HUES48 (cell line): ENCODE data around the gene PRKRA.
"Not testable (repeated sequence)": the region's sequence is repeated elsewhere in the genome, so short reads cannot be mapped to it uniquely, and the experiment has no call there.

Source experiments
- H3K27ac ChIP-seq: one replicate; pipeline ENCODE4 v1.7.0; 2013; ENCODE audit warnings: low read depth, low read length, inconsistent platforms
- H3K27me3 ChIP-seq: 2 replicates; pipeline ENCODE4 v1.6.1; 2013; ENCODE audit warnings: mild to moderate bottlenecking, low read length; ENCODE audit not compliant: control insufficient read depth, insufficient read depth
- H3K36me3 ChIP-seq: 2 replicates; pipeline ENCODE4 v1.6.1; 2013; ENCODE audit warnings: low read length; ENCODE audit not compliant: control insufficient read depth, insufficient read depth
- H3K4me1 ChIP-seq: 2 replicates; pipeline ENCODE4 v1.6.1; 2013; ENCODE audit warnings: mild to moderate bottlenecking, low read length; ENCODE audit not compliant: control insufficient read depth, insufficient read depth
- H3K4me3 ChIP-seq: 2 replicates; pipeline ENCODE4 v1.5.1; 2013; ENCODE audit warnings: mild to moderate bottlenecking, low read depth, low read length
- H3K9ac ChIP-seq: 2 replicates; pipeline ENCODE4 v1.6.1; 2013; ENCODE audit warnings: mild to moderate bottlenecking, low read depth, low read length, moderate library complexity
- H3K9me3 ChIP-seq: 2 replicates; pipeline ENCODE4 v1.6.1; 2013; ENCODE audit warnings: low read length; ENCODE audit not compliant: control insufficient read depth, insufficient read depth

The PRKRA gene

GRCh38 chr2:178413472-178414265 is 37.3 kb downstream of the PRKRA start:
- Histone ChIP-seq H3K9me3 (no peaks in the 10 kb centered on the region), H3K27me3 (no peaks in the 10 kb centered on the region), H3K27ac (peak overlapping the region; percentile 93), H3K4me1 (no peaks in the 10 kb centered on the region), H3K4me3 (peak overlapping the region; percentile 98), H3K9ac (peak overlapping the region; percentile 87), H3K36me3 (no peaks in the 10 kb centered on the region)

GRCh38 chr2:178412453-178412852 is 38.5 kb downstream of the PRKRA start:
- not testable (repeated sequence) for H3K4me1 ChIP-seq, H3K27ac ChIP-seq, H3K27me3 ChIP-seq, H3K4me3 ChIP-seq, H3K9me3 ChIP-seq, H3K9ac ChIP-seq, H3K36me3 ChIP-seq

GRCh38 chr2:178412047-178412446 is 38.9 kb downstream of the PRKRA start:
- no peak overlapping the region for H3K4me3 ChIP-seq
- no peaks in the 10 kb centered on the region for H3K27me3 ChIP-seq
- no peaks in the 10 kb centered on the region for H3K36me3 ChIP-seq
- H3K9ac ChIP-seq: no peak overlapping the region
- no peaks in the 10 kb centered on the region for H3K9me3 ChIP-seq
- H3K27ac ChIP-seq: no peak overlapping the region
- no peaks in the 10 kb centered on the region for H3K4me1 ChIP-seq

GRCh38 chr2:178409261-178409660 is 41.7 kb downstream of the PRKRA start:
- H3K4me1 ChIP-seq: no peaks in the 10 kb centered on the region
- no peaks in the 10 kb centered on the region for H3K36me3 ChIP-seq
- H3K27me3 ChIP-seq: no peaks in the 10 kb centered on the region
- no peaks in the 10 kb centered on the region for H3K9me3 ChIP-seq
- no peak overlapping the region for H3K4me3 ChIP-seq
- no peak overlapping the region for H3K27ac ChIP-seq
- H3K9ac ChIP-seq: no peak overlapping the region

GRCh38 chr2:178404368-178404767 is 46.6 kb downstream of the PRKRA start:
- no peak overlapping the region for H3K4me3 ChIP-seq

GRCh38 chr2:178403671-178404306 is 47.2 kb downstream of the PRKRA start:
- Histone ChIP-seq H3K9ac (no peak overlapping the region), H3K9me3 (no peaks in the 10 kb centered on the region), H3K27ac (no peak overlapping the region), H3K36me3 (no peaks in the 10 kb centered on the region), H3K4me1 (no peaks in the 10 kb centered on the region), H3K4me3 (no peak overlapping the region), H3K27me3 (no peaks in the 10 kb centered on the region)

More at GRCh38 chr2:178404368-178404767, 46.6 kb downstream of the PRKRA start:
- Histone ChIP-seq H3K27me3 (no peaks in the 10 kb centered on the region), H3K27ac (no peak overlapping the region), H3K9ac (no peak overlapping the region), H3K36me3 (no peaks in the 10 kb centered on the region), H3K9me3 (no peaks in the 10 kb centered on the region), H3K4me1 (no peaks in the 10 kb centered on the region)

GRCh38 chr2:178401994-178402437 is 49.0 kb downstream of the PRKRA start:
- Histone ChIP-seq H3K9me3 (no peaks in the 10 kb centered on the region), H3K27ac (no peak overlapping the region), H3K9ac (no peak overlapping the region), H3K27me3 (no peaks in the 10 kb centered on the region), H3K36me3 (no peaks in the 10 kb centered on the region), H3K4me3 (no peak overlapping the region), H3K4me1 (no peaks in the 10 kb centered on the region)

GRCh38 chr2:178397002-178397605 is 53.9 kb downstream of the PRKRA start:
- no peak overlapping the region for H3K9ac ChIP-seq
- H3K27ac ChIP-seq: no peak overlapping the region
- H3K9me3 ChIP-seq: no peaks in the 10 kb centered on the region
- no peaks in the 10 kb centered on the region for H3K4me1 ChIP-seq
- no peaks in the 10 kb centered on the region for H3K36me3 ChIP-seq
- no peaks in the 10 kb centered on the region for H3K27me3 ChIP-seq
- H3K4me3 ChIP-seq: no peak overlapping the region

- no peak overlapping the region for H3K4me3 ChIP-seq
- no peak overlapping the region for H3K9ac ChIP-seq
- H3K36me3 ChIP-seq: no peaks in the 10 kb centered on the region
- H3K9me3 ChIP-seq: no peaks in the 10 kb centered on the region
- H3K27ac ChIP-seq: no peak overlapping the region
- H3K27me3 ChIP-seq: no peaks in the 10 kb centered on the region
- no peaks in the 10 kb centered on the region for H3K4me1 ChIP-seq
Observed at GRCh38 chr2:178395941-178396570, 54.9 kb downstream of the PRKRA start.

- H3K27me3 ChIP-seq: no peaks in the 10 kb centered on the region
Observed at GRCh38 chr2:178395295-178395694, 55.7 kb downstream of the PRKRA start.

GRCh38 chr2:178394859-178395258 is 56.1 kb downstream of the PRKRA start:
- Histone ChIP-seq H3K9ac (no peak overlapping the region), H3K4me3 (no peak overlapping the region), H3K36me3 (no peaks in the 10 kb centered on the region), H3K27me3 (no peaks in the 10 kb centered on the region), H3K27ac (no peak overlapping the region), H3K9me3 (no peaks in the 10 kb centered on the region), H3K4me1 (no peaks in the 10 kb centered on the region)

More at GRCh38 chr2:178395295-178395694, 55.7 kb downstream of the PRKRA start:
- H3K4me1 ChIP-seq: no peaks in the 10 kb centered on the region
- no peaks in the 10 kb centered on the region for H3K36me3 ChIP-seq
- H3K27ac ChIP-seq: no peak overlapping the region
- no peak overlapping the region for H3K9ac ChIP-seq
- H3K9me3 ChIP-seq: no peaks in the 10 kb centered on the region
- no peak overlapping the region for H3K4me3 ChIP-seq
